IPS-18c (cell line): ENCODE data around the gene MYO5B.

Experiments
- H3K4me3 ChIP-seq: 2 replicates; pipeline ENCODE4 v1.7.0; 2013; ENCODE audit warnings: low read depth, mild to moderate bottlenecking, low read length, moderate library complexity; ENCODE audit not compliant: insufficient read depth
- H3K9me3 ChIP-seq: one replicate; pipeline ENCODE4 v1.6.1; 2013; ENCODE audit warnings: mild to moderate bottlenecking, low read length, moderate library complexity; ENCODE audit not compliant: control insufficient read depth, insufficient read depth

Gene MYO5B

GRCh38 chr18:50069422-50069821 is 125.5 kb downstream of the MYO5B start:
- Histone ChIP-seq H3K9me3 (peaks cover 3% of the 10 kb centered on the region), H3K4me3 (no peak overlapping the region)

GRCh38 chr18:50065527-50065926 is 129.4 kb downstream of the MYO5B start:
- Histone ChIP-seq H3K4me3 (no peak overlapping the region), H3K9me3 (peaks cover 3% of the 10 kb centered on the region)

- H3K4me3 ChIP-seq, result no peak overlapping the region
- H3K9me3 ChIP-seq, result peaks cover 3% of the 10 kb centered on the region
Observed at GRCh38 chr18:50065039-50065438, 129.9 kb downstream of the MYO5B start.

GRCh38 chr18:50061876-50062517 is 132.9 kb downstream of the MYO5B start:
- Histone ChIP-seq H3K9me3 (no peaks in the 10 kb centered on the region), H3K4me3 (no peak overlapping the region)

- no peaks in the 10 kb centered on the region for H3K9me3 ChIP-seq
- H3K4me3 ChIP-seq, result no peak overlapping the region
Observed at GRCh38 chr18:50060822-50061221, 134.1 kb downstream of the MYO5B start.

GRCh38 chr18:50058731-50059130 is 136.2 kb downstream of the MYO5B start:
- Histone ChIP-seq H3K9me3 (no peaks in the 10 kb centered on the region), H3K4me3 (no peak overlapping the region)

GRCh38 chr18:50057009-50057408 is 137.9 kb downstream of the MYO5B start:
- Histone ChIP-seq H3K9me3 (no peaks in the 10 kb centered on the region), H3K4me3 (no peak overlapping the region)

- no peak overlapping the region for H3K4me3 ChIP-seq
Observed at GRCh38 chr18:50056185-50056584, 138.8 kb downstream of the MYO5B start.

GRCh38 chr18:50055488-50055887 is 139.5 kb downstream of the MYO5B start:
- H3K4me3 ChIP-seq, result no peak overlapping the region
- H3K9me3 ChIP-seq, result no peaks in the 10 kb centered on the region

More at GRCh38 chr18:50056185-50056584, 138.8 kb downstream of the MYO5B start:
- H3K9me3 ChIP-seq, result no peaks in the 10 kb centered on the region

GRCh38 chr18:50053111-50053510 is 141.8 kb downstream of the MYO5B start:
- Histone ChIP-seq H3K9me3 (no peaks in the 10 kb centered on the region), H3K4me3 (no peak overlapping the region)

- H3K4me3 ChIP-seq, result no peak overlapping the region
- no peaks in the 10 kb centered on the region for H3K9me3 ChIP-seq
Observed at GRCh38 chr18:50051288-50051687, 143.7 kb downstream of the MYO5B start.

- no peaks in the 10 kb centered on the region for H3K9me3 ChIP-seq
- H3K4me3 ChIP-seq, result no peak overlapping the region
Observed at GRCh38 chr18:50045126-50045525, 149.8 kb downstream of the MYO5B start.

- no peak overlapping the region for H3K4me3 ChIP-seq
- no peaks in the 10 kb centered on the region for H3K9me3 ChIP-seq
Observed at GRCh38 chr18:50044402-50044801, 150.5 kb downstream of the MYO5B start.

- H3K9me3 ChIP-seq, result no peaks in the 10 kb centered on the region
- no peak overlapping the region for H3K4me3 ChIP-seq
Observed at GRCh38 chr18:50042611-50043010, 152.3 kb downstream of the MYO5B start.

GRCh38 chr18:50039746-50040145 is 155.2 kb downstream of the MYO5B start:
- no peaks in the 10 kb centered on the region for H3K9me3 ChIP-seq

GRCh38 chr18:50038448-50038847 is 156.5 kb downstream of the MYO5B start:
- Histone ChIP-seq H3K4me3 (no peak overlapping the region), H3K9me3 (no peaks in the 10 kb centered on the region)

More at GRCh38 chr18:50039746-50040145, 155.2 kb downstream of the MYO5B start:
- no peak overlapping the region for H3K4me3 ChIP-seq

GRCh38 chr18:50034029-50034428 is 160.9 kb downstream of the MYO5B start:
- H3K9me3 ChIP-seq, result no peaks in the 10 kb centered on the region
- H3K4me3 ChIP-seq, result no peak overlapping the region

- no peaks in the 10 kb centered on the region for H3K9me3 ChIP-seq
- H3K4me3 ChIP-seq, result no peak overlapping the region
Observed at GRCh38 chr18:50033004-50033403, 161.9 kb downstream of the MYO5B start.

GRCh38 chr18:50030146-50030545 is 164.8 kb downstream of the MYO5B start:
- no peaks in the 10 kb centered on the region for H3K9me3 ChIP-seq
- H3K4me3 ChIP-seq, result no peak overlapping the region
